ENCODE data around the gene ADAM19.

ADAM19 gene

GRCh38 chr5:157516626-157517325 lies 58.8 kb downstream of the ADAM19 start:
- in situ Hi-C loops (cut with HindIII; ENCODE audit: low sequenced_read_pairs) = no loop called here

- in situ Hi-C loops (cut with HindIII; ENCODE audit: low sequenced_read_pairs) = no loop called here
These were observed 59.6 kb downstream of the ADAM19 start for GRCh38 chr5:157516006-157516405.

GRCh38 chr5:157514974-157515373 lies 60.6 kb downstream of the ADAM19 start:
- in situ Hi-C loops (cut with HindIII; ENCODE audit: low sequenced_read_pairs) = no loop called here

- in situ Hi-C loops (cut with HindIII; ENCODE audit: low sequenced_read_pairs) = no loop called here
These were observed 62.4 kb downstream of the ADAM19 start for GRCh38 chr5:157513182-157513581.

GRCh38 chr5:157511651-157512644 lies 63.6 kb downstream of the ADAM19 start:
- in situ Hi-C loops (cut with HindIII; ENCODE audit: low sequenced_read_pairs) = no loop called here

- in situ Hi-C loops (cut with HindIII; ENCODE audit: low sequenced_read_pairs) = no loop called here
These were observed 64.9 kb downstream of the ADAM19 start for GRCh38 chr5:157510682-157511081.

- in situ Hi-C loops (cut with HindIII; ENCODE audit: low sequenced_read_pairs) = no loop called here
These were observed 66.0 kb downstream of the ADAM19 start for GRCh38 chr5:157509587-157509986.

GRCh38 chr5:157509093-157509492 lies 66.5 kb downstream of the ADAM19 start:
- in situ Hi-C loops (cut with HindIII; ENCODE audit: low sequenced_read_pairs) = no loop called here

- in situ Hi-C loops (cut with HindIII; ENCODE audit: low sequenced_read_pairs) = no loop called here
These were observed 68.4 kb downstream of the ADAM19 start for GRCh38 chr5:157506981-157507780.

- in situ Hi-C loops (cut with HindIII; ENCODE audit: low sequenced_read_pairs) = no loop called here
These were observed 69.4 kb downstream of the ADAM19 start for GRCh38 chr5:157506066-157506590.

GRCh38 chr5:157505496-157505895 lies 70.1 kb downstream of the ADAM19 start:
- in situ Hi-C loops (cut with HindIII; ENCODE audit: low sequenced_read_pairs) = no loop called here

- in situ Hi-C loops (cut with HindIII; ENCODE audit: low sequenced_read_pairs) = no loop called here
These were observed 71.5 kb downstream of the ADAM19 start for GRCh38 chr5:157504053-157504452.

GRCh38 chr5:157502143-157502647 lies 73.4 kb downstream of the ADAM19 start:
- in situ Hi-C loops (cut with HindIII; ENCODE audit: low sequenced_read_pairs) = no loop called here

- in situ Hi-C loops (cut with HindIII; ENCODE audit: low sequenced_read_pairs) = loop anchor here (25.0 kb wide), 1 partner anchor 161 kb away; a partner anchor contains a TSS
These were observed 77.5 kb downstream of the ADAM19 start for GRCh38 chr5:157497875-157498611.

- in situ Hi-C loops (cut with HindIII; ENCODE audit: low sequenced_read_pairs) = loop anchor here (25.0 kb wide), 1 partner anchor 160 kb away; a partner anchor contains a TSS
These were observed 78.7 kb downstream of the ADAM19 start for GRCh38 chr5:157496864-157497263.

- in situ Hi-C loops (cut with HindIII; ENCODE audit: low sequenced_read_pairs) = loop anchor here (25.0 kb wide), 1 partner anchor 157 kb away; a partner anchor contains a TSS
These were observed 81.3 kb downstream of the ADAM19 start for GRCh38 chr5:157494178-157494832.

- in situ Hi-C loops (cut with HindIII; ENCODE audit: low sequenced_read_pairs) = loop anchor here (25.0 kb wide), 1 partner anchor 156 kb away; a partner anchor contains a TSS
These were observed 82.7 kb downstream of the ADAM19 start for GRCh38 chr5:157492886-157493285.

- in situ Hi-C loops (cut with HindIII; ENCODE audit: low sequenced_read_pairs) = loop anchor here (25.0 kb wide), 1 partner anchor 154 kb away; a partner anchor contains a TSS
These were observed 84.0 kb downstream of the ADAM19 start for GRCh38 chr5:157491471-157491995.

- in situ Hi-C loops (cut with HindIII; ENCODE audit: low sequenced_read_pairs) = loop anchor here (25.0 kb wide), 1 partner anchor 150 kb away; a partner anchor contains a TSS
These were observed 88.2 kb downstream of the ADAM19 start for GRCh38 chr5:157487358-157487757.

All from DLD1 (cell line).